Activated CD8-positive, alpha-beta T cell treated with anti-CD3 and anti-CD28 coated beads, Interleukin-2, amount 10 ng/mL, durations not matched to agents 7 days and 5 days (primary cell): Measurements from ENCODE around the gene DNMT3L. TPM values are rescaled to one million over a fixed set of nuclear protein-coding genes. Genes with fewer than 3 reads are reported as not detected.

Source experiments
- ATAC-seq: fragments of 150-1000 bp; cut with Tn5 transposase; one replicate; pipeline ENCODE4 v1.10.0; 2021; ENCODE audit warnings: moderate library complexity
- CTCF ChIA-PET: fragments of 350-600 bp; sonication (Branson Sonifier 250); formaldehyde crosslinking; loops from one replicate; lab custom pipeline; 2021; ENCODE audit warnings: antibody characterized with exemption; lab: Charles Lee
- POLR2A ChIA-PET: fragments of 350-600 bp; sonication (Branson Sonifier 250); formaldehyde crosslinking; loops from one replicate; lab custom pipeline; 2021; ENCODE audit warnings: antibody characterized with exemption; lab: Charles Lee
- DNase-seq: peaks from one replicate; pipeline ENCODE4 v3.0.0-alpha.2; 2020
- H3K27ac Mint-ChIP-seq: one replicate; pipeline ENCODE4 v1.8.0; 2021; ENCODE audit warnings: mild to moderate bottlenecking, mixed read lengths
- H3K27me3 Mint-ChIP-seq: one replicate; pipeline ENCODE4 v1.8.0; 2021; ENCODE audit warnings: low read depth, mixed read lengths
- H3K36me3 Mint-ChIP-seq: one replicate; pipeline ENCODE4 v1.8.0; 2021; ENCODE audit warnings: low read depth, mixed read lengths
- H3K4me1 Mint-ChIP-seq: one replicate; pipeline ENCODE4 v1.8.0; 2021; ENCODE audit warnings: low read depth, mixed read lengths
- H3K4me3 Mint-ChIP-seq: one replicate; pipeline ENCODE4 v1.8.0; 2021; ENCODE audit warnings: mild to moderate bottlenecking, mixed read lengths
- H3K9me3 Mint-ChIP-seq: one replicate; pipeline ENCODE4 v1.8.0; 2022; ENCODE audit warnings: mixed read lengths; ENCODE audit not compliant: insufficient read depth
- total RNA-seq, 2 experiments: library from RNA; stranded (reverse); gene quantifications; one replicate each; pipeline ENCODE4 v1.2.3, GENCODE V29; 2021

The DNMT3L gene
- total RNA-seq, 2 experiments from 2014 or later: not detected

DNA sequence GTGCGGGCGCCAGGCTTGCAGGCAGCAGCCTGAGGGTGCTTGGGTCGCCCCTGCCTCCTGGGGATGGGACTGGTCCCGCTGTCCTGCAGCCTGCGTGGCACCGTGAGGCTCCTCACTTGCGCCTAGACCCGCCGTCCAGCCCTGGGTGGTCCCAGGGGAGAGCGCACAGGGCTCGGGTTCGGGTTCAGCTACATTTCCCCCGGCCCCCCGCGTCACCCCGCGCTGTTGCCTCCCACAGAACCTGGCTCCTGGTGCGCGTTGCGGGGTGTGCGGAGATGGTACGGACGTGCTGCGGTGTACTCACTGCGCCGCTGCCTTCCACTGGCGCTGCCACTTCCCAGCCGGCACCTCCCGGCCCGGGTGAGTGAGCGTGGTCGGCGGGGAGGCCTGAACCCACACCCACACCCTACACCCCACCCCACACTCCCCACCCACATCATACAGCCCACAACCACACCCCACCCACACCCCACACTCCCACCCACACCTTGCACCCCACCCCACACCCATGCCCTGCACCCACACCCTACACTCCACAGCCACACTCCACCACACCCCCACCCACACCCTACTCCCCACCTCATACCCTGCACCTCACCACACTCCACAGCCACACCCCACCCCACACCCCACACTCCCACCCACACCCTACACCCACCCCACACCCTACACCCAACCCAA lies 32.0 kb upstream of the DNMT3L start:
- Mint-ChIP-seq H3K27me3 (no peaks in the 10 kb centered on the region), H3K27ac (no peak overlapping the region), H3K4me3 (no peak overlapping the region), H3K9me3 (no peaks in the 10 kb centered on the region), H3K4me1 (peaks cover 23% of the 10 kb centered on the region), H3K36me3 (no peaks in the 10 kb centered on the region)
- ATAC-seq: peak; percentile 16
- DNase-seq: peak; percentile 47
- ChIA-PET POLR2A (no interaction called here), CTCF (interaction anchor here (1.1 to 1.4 kb wide), 2 partner anchors 10 to 208 kb away, joined by 3 read pairs; no protein-coding TSS in a partner anchor)

DNA sequence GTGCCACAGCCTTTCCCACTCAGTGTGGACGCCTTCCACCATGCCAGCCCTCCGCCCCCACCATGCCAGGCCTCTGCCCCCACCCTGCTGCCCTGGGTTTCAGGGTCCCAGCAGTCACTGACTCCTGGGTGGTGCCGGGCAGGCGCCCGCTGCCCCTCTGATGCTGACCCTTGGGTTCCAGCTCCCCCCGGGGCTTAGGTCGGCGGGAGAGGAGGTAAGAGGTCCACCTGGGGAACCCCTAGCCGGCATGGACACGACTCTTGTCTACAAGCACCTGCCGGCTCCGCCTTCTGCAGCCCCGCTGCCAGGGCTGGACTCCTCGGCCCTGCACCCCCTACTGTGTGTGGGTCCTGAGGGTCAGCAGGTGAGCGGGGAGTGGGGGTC lies 31.1 kb upstream of the DNMT3L start:
- Mint-ChIP-seq H3K9me3 (no peaks in the 10 kb centered on the region), H3K27ac (no peak overlapping the region), H3K27me3 (no peaks in the 10 kb centered on the region), H3K36me3 (no peaks in the 10 kb centered on the region), H3K4me3 (no peak overlapping the region), H3K4me1 (peaks cover 14% of the 10 kb centered on the region)
- DNase-seq (no peak), ATAC-seq (no peak)
- POLR2A ChIA-PET: no interaction called here
- CTCF ChIA-PET: no interaction called here

DNA sequence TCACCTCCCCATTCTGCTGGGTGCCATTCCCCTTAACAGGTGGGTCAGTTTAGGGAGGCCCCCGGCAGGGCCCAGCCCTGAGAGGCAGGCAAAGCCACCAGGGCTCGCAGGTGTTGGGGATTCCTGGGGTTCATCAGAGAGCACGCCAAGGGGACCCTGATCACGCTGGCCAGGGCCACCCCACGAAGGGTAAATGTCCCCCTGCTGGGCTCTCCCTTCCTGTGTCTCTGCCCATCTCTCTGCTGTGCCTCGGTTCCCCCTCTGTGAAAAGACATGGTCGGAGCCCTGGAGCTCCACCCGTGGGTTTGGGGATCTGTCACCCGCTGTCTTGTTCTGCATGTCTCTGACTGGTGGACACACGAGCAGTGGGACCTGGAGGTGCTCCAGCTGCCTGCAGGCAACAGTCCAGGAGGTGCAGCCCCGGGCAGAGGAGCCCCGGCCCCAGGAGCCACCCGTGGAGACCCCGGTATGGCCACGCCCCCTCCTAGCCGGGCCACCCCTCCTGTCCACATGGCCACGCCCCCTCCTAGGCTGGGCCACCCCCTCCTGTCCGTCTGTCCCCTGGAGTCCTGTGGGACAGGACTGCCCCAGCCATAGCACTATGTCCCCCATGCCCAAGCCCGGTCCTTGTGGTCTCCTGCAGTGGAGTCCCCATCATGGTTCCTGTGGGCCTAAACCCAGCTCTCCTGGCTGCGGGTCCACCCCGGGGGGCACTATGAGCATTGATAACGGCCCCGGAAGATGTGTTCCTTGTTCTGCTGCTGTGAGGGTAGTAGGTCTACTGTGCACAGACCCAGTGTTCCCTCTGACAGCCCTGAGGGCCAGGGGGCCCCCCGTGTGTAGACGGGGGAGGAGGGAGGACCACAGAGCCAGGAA lies 30.5 kb upstream of the DNMT3L start:
- Mint-ChIP-seq H3K36me3 (no peaks in the 10 kb centered on the region), H3K9me3 (no peaks in the 10 kb centered on the region), H3K4me1 (peaks cover 8% of the 10 kb centered on the region), H3K27ac (no peak overlapping the region), H3K4me3 (no peak overlapping the region), H3K27me3 (no peaks in the 10 kb centered on the region)
- CTCF ChIA-PET: no interaction called here
- POLR2A ChIA-PET: no interaction called here
- ATAC-seq: no peak
- no peak for DNase-seq

DNA sequence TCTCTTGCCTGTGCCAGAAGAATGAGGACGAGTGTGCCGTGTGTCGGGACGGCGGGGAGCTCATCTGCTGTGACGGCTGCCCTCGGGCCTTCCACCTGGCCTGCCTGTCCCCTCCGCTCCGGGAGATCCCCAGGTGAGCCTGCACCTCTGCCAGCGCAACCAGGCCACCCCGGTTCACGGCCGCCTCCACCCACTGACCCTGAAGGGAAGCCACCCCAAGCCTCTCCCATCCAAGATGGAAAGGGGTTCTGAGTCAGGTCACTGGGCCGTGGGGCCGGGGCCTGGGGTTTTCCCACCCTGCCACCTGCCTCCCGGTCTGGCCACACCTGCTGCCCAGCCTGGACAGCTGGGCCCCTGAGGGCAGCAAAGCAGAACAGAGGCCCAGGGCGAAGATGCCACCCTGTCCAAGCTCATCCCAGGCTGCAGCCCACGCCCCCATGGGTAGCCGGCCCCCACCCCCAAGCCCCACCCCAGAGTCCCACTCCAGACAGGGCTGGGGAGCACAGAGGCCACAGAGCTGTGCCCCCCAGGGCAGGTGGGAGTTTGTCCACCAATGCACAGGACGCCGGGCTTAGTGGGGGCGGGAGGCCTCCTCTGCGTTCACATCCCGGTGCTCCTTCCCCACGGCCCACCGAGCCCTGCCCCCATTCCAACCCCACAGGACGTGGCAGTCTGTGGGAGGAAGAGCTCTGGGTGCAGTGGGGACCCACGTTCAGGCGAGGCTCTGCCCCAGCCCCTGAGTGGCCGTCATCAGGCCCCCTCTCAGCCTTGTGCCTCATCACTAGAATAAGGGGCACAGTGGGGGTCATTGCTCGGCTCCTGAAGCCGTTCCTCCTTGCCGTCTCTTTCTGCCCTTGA lies 29.6 kb upstream of the DNMT3L start:
- H3K4me3 Mint-ChIP-seq: no peak overlapping the region
- H3K9me3 Mint-ChIP-seq: no peaks in the 10 kb centered on the region

DNA sequence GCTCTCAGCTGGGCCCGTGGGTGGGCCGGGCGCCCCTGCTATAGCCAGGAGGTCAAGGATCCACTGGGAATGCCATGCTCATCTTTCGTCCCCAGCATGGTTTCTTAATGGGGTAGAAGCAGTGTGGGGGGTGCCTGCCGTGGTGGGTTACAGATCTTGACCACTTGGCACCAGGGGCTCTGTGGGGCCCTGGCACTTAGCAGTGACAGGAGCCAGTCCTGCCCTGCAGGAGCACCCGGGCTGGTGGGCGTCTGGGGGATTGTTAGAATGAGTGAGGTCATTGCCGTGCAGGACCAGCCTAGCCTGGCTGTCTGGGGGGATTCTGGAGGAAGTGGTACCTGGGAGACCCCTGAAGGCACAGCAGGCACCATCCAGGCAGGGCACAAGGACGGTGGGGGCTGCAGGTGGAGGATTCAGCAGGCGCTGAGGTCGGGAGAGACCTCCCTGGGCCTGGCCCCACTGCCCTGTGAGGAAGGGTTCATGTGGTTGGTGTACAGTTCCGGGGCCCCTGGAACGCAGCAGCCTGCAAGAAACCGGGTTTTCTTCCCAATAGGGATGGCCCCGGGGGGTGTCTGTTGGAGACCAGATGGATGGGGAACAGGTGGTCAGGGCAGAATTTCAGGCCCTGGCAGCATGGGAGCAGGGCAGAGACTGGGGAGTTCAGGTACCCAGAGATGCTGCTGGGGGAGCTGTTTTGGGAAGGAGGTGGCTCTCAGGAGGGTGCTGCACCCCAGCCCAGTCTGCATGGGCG lies 28.8 kb upstream of the DNMT3L start:
- Mint-ChIP-seq H3K36me3 (no peaks in the 10 kb centered on the region), H3K27ac (no peak overlapping the region), H3K4me3 (no peak overlapping the region), H3K9me3 (no peaks in the 10 kb centered on the region), H3K4me1 (peaks cover 8% of the 10 kb centered on the region), H3K27me3 (no peaks in the 10 kb centered on the region)
- DNase-seq (no peak), ATAC-seq (no peak)
- ChIA-PET CTCF (no interaction called here), POLR2A (no interaction called here)

More for the DNA sequence above, 29.6 kb upstream of the DNMT3L start:
- no peak overlapping the region for H3K27ac Mint-ChIP-seq
- DNase-seq: no peak
- no peaks in the 10 kb centered on the region for H3K36me3 Mint-ChIP-seq
- peaks cover 8% of the 10 kb centered on the region for H3K4me1 Mint-ChIP-seq
- ChIA-PET CTCF (no interaction called here), POLR2A (no interaction called here)
- H3K27me3 Mint-ChIP-seq: no peaks in the 10 kb centered on the region
- no peak for ATAC-seq

DNA sequence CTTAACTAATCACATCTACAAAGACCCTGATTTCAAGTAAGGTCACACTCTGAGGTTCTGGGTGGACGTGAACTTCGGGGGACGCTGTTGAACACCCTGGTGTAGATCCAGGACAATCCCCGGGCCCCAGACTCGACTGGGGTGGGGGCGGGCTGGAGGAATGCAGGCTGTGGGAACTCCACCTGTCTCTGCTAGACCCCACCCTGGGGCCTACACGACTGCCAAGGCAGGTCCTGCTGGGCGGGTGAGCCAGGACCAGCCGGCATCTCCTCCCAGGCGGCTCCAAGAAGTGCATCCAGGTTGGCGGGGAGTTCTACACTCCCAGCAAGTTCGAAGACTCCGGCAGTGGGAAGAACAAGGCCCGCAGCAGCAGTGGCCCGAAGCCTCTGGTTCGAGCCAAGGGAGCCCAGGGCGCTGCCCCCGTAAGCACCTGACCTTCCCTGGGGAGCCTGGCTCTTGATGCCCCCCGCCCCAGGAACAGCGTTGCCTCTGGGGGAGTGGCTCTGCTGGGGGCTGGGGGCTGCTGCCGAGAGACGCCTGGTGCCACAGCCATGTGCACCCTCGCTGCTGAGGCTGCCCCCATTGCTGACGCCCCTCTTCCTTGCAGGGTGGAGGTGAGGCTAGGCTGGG lies 27.8 kb upstream of the DNMT3L start:
- Mint-ChIP-seq H3K27ac (no peak overlapping the region), H3K36me3 (no peaks in the 10 kb centered on the region), H3K27me3 (no peaks in the 10 kb centered on the region), H3K4me1 (peaks cover 2% of the 10 kb centered on the region), H3K9me3 (no peaks in the 10 kb centered on the region), H3K4me3 (no peak overlapping the region)
- POLR2A ChIA-PET: no interaction called here
- CTCF ChIA-PET: no interaction called here
- ATAC-seq: no peak
- no peak for DNase-seq

DNA sequence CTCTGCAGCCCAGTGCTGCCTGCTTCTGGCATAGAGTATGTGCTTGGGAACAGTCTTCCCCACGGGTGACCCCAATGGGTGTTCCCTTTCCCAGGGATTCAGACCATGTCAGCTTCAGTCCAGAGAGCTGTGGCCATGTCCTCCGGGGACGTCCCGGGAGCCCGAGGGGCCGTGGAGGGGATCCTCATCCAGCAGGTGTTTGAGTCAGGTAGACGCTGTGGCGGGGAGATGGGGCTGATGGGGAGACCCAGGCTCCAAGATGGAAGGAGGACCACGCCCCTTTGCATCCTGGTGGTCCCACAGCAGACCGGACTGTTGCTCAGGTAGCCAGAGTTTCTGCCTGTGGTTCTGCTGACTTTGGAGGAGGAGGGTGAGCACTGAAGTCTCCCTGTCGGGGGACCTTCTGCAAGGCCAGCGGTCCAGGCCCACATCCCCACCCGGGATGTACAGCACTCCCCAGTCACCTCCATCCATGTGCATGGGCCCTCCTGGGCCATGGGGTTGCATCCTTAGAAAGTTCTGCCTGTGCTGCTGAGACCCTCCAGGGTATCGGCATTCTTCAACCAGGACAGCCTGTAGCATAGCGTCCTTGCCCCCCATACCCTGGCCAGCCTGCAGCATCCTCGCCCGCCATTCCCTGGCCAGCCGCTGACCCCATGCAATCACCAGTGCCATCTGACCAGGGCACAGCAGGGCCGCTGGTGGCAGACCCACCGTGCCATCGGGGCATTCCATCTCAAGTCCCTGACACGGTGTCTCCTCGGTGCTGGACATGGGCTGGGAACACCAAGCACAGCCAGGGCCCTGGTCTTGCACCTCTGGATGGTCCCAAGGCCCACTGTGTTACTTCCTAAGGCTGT lies 26.8 kb upstream of the DNMT3L start:
- Mint-ChIP-seq H3K9me3 (no peaks in the 10 kb centered on the region), H3K4me1 (no peaks in the 10 kb centered on the region), H3K27me3 (no peaks in the 10 kb centered on the region), H3K36me3 (no peaks in the 10 kb centered on the region), H3K4me3 (no peak overlapping the region), H3K27ac (no peak overlapping the region)
- ATAC-seq: no peak
- no peak for DNase-seq
- CTCF ChIA-PET: interaction anchor here (2.2 kb wide), 1 partner anchor 9 kb away, joined by 8 read pairs; no protein-coding TSS in a partner anchor
- POLR2A ChIA-PET: no interaction called here

DNA sequence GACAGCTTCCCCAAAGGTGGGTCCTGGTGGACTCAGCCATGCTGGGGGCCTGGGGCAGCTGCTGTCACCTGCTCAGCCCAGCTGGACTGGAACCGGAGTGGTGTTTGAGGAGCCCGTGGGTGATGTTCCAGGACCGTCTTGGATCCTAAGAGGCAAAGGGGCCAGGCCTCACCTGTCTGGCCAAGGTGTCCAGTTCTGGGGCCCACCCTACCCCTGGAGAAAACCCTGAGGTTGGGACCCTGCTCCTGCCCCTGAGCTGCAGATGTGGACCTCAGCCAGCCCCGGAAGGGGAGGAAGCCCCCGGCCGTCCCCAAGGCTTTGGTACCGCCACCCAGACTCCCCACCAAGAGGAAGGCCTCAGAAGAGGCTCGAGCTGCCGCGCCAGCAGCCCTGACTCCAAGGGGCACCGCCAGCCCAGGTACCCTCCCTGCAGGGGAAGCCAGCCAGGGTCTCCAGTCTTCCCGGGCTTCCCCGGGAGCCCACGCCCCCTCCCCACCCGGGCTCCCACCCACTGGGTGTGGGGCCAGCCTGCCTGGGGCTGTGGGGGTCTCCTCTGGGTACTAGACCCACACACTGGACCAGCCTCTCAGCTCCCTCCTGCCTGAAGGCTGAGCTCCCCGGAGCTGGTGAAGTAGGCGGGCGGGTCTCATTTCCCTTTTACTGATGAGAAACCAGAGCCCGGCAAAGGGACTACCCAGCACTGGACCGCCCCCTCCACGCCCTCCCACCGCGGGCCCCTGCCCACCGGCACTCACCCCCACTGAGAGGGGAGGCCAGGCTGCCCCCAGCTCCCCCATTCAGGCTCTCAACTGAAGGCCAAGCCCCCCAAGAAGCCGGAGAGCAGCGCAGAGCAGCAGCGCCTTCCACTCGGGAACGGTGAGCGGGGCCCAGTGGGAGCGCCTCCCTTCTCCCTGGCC lies 25.3 kb upstream of the DNMT3L start:
- POLR2A ChIA-PET: interaction anchor here (0.6 kb wide), 1 partner anchor 12 kb away, joined by 4 read pairs; no protein-coding TSS in a partner anchor
- CTCF ChIA-PET: interaction anchor here (2.2 kb wide), 1 partner anchor 11 kb away, joined by 8 read pairs; no protein-coding TSS in a partner anchor
- DNase-seq (no peak), ATAC-seq (no peak)
- H3K27me3 Mint-ChIP-seq: no peaks in the 10 kb centered on the region
- no peak overlapping the region for H3K27ac Mint-ChIP-seq
- H3K36me3 Mint-ChIP-seq: no peaks in the 10 kb centered on the region
- no peak overlapping the region for H3K4me3 Mint-ChIP-seq
- H3K4me1 Mint-ChIP-seq: no peaks in the 10 kb centered on the region
- H3K9me3 Mint-ChIP-seq: no peaks in the 10 kb centered on the region

DNA sequence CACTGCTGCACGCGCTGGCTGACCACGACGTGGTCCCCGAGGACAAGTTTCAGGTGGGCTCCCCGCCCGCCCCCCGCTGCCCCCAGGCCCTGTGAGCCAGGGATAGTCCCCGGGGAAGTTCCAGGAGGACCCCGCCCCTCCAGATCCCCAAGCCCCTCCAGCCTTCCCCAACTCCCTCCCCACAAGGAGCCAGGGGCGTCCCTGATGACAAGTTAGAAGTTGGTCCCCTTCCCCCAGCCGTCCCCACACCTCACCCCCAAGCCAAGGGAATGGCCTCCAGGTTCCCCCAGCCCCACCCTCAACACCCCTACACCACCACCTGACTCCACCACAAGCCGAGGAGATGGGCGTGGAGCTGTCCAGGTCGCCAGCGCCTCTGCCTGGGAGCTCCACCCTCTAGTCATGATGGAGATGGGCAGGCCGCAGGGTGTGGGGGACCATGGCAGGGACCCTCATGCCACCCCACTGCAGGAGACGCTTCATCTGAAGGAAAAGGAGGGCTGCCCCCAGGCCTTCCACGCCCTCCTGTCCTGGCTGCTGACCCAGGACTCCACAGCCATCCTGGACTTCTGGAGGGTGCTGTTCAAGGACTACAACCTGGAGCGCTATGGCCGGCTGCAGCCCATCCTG lies 24.5 kb upstream of the DNMT3L start:
- ChIA-PET POLR2A (interaction anchor here (0.6 kb wide), 1 partner anchor 13 kb away, joined by 4 read pairs; no protein-coding TSS in a partner anchor), CTCF (interaction anchor here (2.2 kb wide), 1 partner anchor 12 kb away, joined by 8 read pairs; no protein-coding TSS in a partner anchor)
- H3K4me3 Mint-ChIP-seq: no peak overlapping the region
- H3K4me1 Mint-ChIP-seq: no peaks in the 10 kb centered on the region
- DNase-seq (no peak), ATAC-seq (no peak)
- no peaks in the 10 kb centered on the region for H3K36me3 Mint-ChIP-seq
- H3K27me3 Mint-ChIP-seq: no peaks in the 10 kb centered on the region
- H3K27ac Mint-ChIP-seq: no peak overlapping the region
- no peaks in the 10 kb centered on the region for H3K9me3 Mint-ChIP-seq
